Erythroblast (primary cell): Measurements from ENCODE around the gene ZNF366.

Experiments
- DNase-seq, 2 experiments: peaks; one replicate each; lab custom pipeline; 2025; lab: John Stamatoyannopoulos, UW
- GATA1 ChIP-seq: IDR thresholded peaks from 2 replicates; pipeline ENCODE4 v1.6.1; 2011; ENCODE audit warnings: low read depth, mild to moderate bottlenecking, control low read depth, low read length, moderate library complexity
- POLR2A ChIP-seq: IDR thresholded peaks from 2 replicates; pipeline ENCODE4 v1.6.1; 2011; ENCODE audit warnings: mild to moderate bottlenecking, low read length

ZNF366 gene

DNA sequence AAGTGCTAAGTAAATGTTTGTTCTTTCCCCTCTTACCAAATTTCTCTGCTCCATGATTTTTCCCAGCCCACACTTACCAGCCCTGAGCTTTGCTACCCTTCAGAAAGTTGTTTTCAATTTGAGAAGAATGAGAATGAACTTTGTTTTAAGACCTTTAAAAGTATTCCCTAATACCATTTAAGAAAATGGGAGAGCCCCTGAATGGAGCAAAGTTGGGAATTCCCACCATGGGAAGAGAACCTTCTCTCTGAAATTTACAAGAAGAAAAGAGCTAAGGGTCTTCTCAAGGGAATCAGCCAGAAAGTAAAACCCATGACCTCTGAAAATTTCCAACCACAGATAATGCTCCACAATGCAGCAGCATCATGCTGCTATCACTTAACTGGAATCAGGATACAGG lies 17.7 kb downstream of the ZNF366 start:
- TF ChIP-seq POLR2A (no peak), GATA1 (no peak)
- no peak for DNase-seq

DNA sequence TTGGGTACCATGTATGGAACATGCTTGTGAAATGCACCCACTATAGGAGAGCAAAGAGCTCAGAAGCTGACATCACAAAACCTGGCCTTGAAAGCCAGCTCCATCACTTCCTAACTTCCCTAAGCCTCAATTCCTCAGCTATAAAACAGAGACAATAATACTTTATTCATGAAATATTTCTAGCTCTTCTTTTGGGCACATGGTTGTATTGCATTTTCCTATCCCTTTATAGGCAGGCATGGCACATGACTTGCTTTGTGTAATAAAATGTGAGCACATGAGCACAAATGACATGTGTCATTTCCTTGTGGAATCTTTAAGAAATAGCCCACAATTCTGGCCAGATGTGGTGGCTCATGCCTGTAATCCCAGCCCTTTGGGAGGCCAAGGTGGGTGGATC lies 18.5 kb downstream of the ZNF366 start:
- DNase-seq, result no peak
- TF ChIP-seq GATA1, result no peak
- TF ChIP-seq POLR2A, result no peak

DNA sequence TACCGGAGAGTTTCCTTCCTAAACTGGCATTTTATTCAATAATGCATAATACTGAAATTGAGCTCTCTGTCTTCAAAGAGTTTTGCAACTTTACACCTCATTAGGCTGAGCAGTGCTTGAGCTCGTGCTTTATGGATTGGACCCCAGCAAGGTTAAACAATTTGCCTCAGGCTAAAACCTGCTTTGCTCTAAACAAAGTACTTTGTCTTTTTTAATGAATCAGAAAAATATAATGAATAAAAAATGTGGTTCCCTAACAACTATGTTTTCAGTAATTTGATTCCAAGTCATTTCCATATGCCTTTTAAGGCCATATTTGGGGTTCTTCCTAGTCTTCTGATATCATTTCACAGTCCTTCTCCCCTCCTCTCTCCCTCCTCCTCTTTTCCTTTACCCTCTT lies 20.0 kb downstream of the ZNF366 start:
- TF ChIP-seq POLR2A (no peak), GATA1 (no peak)
- no peak for DNase-seq

DNA sequence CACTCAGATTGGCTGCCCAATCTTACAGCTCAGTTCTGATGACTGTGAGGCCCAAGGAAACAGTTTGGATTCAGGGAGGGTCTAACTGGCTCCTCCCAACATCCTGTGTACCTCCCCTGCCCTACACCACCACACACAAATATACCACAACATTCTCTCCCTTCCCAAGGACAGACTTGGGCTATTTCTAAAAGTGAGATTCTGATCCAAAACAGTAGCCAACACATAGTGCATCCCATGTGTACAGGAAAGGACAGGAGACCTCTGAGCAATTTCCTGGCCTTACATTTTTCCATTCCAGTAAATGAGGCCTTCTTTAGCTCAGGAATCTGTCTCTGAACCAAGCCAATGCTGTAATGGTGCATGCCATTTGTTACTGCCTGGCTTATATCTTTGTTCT lies 20.8 kb downstream of the ZNF366 start:
- no peak for TF ChIP-seq GATA1
- TF ChIP-seq POLR2A, result no peak
- no peak for DNase-seq

DNA sequence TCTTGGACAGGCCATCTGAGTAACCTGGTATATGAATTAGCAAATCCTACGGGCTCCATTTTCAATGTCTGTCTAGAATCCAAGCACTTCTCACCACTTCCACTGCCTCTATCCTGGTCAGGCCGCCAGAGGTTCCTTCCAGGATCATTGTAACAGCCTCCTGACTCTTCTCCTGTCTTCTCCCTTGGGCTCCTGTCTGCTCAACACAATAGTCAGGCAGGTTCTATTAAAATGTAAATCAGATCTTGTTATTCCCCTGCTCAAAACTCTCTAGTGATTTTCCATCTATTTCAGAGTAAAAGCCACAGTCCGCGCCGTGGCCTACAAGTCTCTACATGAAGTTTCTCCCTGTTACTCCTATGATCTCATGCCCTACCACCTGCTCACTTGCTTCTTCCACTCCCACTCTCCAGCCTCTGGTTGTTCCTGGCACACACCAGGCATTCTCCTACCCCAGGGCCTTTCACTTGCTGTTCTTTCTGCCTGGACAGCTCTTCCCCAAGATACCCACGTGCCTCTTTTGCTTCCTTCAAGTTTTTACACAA lies 21.7 kb downstream of the ZNF366 start:
- TF ChIP-seq POLR2A (no peak), GATA1 (no peak)
- no peak for DNase-seq

DNA sequence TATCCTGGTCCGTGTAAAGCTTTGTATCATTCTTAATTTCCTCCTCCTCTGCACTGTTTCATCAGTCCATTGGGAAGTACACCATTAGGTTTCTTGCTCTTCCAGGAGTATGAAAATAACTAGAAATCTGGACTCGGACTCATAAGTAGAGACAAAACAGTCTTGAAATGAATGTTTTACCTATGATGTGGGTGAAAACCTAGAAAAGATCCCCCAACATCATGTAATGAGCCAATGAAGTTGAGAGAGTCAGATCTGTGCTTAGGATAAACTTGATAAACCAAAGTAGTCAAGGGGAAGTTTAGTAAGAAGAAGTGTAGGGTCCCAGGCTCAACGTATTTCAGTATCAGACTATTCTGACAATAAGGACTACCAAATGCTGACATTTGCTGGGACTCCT lies 25.2 kb downstream of the ZNF366 start:
- DNase-seq, result no peak
- TF ChIP-seq GATA1 (no peak), POLR2A (no peak)

DNA sequence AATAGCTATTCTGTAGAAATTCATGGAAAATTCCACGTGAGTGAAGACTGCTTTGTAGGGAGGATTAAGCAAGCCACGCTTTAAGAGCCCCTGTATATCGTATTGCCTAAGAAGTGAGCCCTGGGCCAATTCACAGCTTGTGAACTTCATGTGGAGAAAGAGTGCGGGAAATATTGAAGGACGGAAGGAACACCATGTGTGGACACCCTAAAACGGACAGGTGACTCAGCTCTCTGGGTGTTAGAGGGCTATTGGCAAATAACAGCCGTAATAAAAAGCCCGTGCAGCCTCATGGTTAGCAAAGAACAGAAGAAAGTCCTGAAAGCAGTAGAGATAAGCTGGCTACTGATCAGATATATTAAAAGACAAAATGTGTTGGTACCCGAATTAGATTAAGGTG lies 26.4 kb downstream of the ZNF366 start:
- TF ChIP-seq POLR2A (no peak), GATA1 (no peak)
- no peak for DNase-seq

DNA sequence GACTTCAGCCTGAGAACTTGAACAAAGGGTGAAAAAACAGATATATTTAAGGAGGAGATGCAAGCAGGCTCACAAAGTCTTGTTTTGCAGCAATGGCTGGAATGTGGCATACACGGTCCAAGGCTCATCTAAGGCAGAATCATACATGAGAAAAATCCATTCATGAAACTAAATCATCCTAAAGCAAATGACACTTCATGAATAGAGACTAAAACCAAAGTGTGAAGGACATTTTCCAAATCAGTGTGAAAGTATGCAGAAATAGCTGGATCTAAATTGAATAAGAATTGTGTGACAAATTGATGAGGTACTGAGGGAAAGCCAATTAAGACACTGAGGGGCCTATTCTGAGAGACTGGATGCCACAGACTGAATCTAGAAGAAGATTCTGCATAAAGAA lies 27.3 kb downstream of the ZNF366 start:
- no peak for DNase-seq
- no peak for TF ChIP-seq GATA1
- no peak for TF ChIP-seq POLR2A

DNA sequence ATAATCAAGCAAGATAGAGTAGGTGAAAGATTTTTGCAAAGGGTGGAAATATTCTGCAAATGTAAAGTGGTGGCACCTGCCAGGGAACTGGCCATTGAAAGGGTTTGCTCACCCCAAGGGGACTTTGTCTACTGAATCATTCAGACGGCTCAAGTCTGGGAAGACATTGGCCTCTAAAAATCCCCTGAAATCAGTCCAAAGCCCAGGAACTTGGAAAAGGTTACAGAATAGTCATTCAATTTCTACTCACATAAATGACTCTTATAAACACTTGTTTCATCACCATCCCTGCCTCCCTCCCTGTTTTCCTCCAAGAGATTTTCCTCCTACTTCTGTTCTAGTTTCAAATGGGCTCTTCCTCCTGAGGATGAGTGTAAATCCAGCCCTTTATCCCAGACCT lies 28.5 kb downstream of the ZNF366 start:
- TF ChIP-seq GATA1, result no peak
- TF ChIP-seq POLR2A, result no peak
- no peak for DNase-seq

DNA sequence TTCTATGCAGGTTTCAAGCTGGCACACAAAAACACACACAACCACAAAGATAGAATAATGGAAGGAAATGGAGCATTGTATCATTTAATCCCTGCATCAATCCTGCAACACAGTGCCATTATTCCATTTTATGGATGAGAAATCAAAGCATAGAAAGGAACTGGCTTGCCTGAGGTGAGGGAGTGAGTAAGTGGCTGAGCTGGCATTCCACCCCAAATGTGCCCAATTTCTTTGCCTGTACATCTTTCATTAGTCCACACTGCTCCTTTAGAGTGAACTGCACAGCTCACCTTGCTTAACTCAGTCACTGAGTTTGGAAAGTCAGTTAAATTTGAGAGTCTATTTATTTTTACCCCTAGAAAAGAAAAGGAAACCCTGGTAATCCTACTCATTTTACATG lies 28.9 kb downstream of the ZNF366 start:
- no peak for TF ChIP-seq GATA1
- TF ChIP-seq POLR2A, result no peak
- no peak for DNase-seq

DNA sequence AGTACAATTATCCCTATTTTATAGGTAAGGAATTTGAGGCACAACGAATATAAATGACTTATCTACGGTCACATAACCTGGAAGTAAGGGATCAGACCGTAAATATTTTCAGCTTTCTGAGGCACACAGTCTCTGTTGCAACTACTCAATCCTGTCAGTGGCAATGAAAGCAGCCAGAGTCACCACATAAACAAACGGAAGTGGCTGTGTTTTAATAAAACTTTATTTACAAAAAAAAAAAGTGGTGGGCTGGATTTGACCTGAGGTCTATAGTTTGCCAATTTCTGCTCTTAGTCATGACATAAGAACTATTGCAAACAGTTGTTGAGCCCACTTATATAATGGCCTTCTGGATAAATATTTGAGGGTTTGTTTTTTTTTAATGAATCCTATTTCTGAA lies 29.6 kb downstream of the ZNF366 start:
- TF ChIP-seq POLR2A, result no peak
- TF ChIP-seq GATA1, result no peak
- DNase-seq, result no peak

DNA sequence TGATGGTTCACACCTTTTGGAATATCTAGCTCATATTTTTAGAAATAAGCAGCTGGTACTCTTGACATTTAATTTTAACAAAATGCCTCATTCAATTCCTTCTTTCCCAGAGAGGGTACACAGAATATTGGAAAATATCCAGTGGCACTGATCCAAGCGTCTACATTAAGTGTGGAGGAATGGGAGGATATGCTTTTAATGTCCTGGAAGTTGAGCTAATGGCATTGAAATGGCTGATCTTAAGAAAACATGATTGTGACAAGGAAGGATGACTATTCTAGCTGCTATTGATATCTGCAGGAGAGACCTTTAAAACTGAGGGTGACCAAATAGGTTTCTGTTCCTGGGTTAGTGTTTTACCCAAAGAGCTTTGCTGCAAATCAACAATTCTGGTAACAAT lies 30.0 kb downstream of the ZNF366 start:
- no peak for TF ChIP-seq POLR2A
- TF ChIP-seq GATA1, result no peak

DNA sequence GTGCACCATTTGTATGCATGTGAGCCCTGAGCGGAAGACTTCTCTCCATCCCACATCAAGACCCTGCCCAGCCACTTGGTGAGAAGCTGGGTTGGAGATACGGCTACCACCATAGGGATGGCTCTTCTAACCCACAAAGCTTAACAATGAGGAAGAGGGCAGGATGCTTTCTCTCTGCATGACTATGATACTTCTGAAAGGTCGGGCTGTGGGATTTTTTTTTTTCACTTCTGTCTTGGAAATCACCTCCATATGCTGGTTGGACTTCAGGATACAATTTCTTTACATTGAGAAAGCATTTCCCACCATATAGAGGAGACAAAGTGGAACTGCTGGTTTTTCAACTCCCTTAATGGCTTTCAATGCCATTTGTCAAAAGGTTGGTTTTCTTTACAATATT lies 30.5 kb downstream of the ZNF366 start:
- TF ChIP-seq GATA1 (no peak), POLR2A (no peak)
- no peak for DNase-seq

More for the DNA sequence above, 30.0 kb downstream of the ZNF366 start:
- no peak for DNase-seq

DNA sequence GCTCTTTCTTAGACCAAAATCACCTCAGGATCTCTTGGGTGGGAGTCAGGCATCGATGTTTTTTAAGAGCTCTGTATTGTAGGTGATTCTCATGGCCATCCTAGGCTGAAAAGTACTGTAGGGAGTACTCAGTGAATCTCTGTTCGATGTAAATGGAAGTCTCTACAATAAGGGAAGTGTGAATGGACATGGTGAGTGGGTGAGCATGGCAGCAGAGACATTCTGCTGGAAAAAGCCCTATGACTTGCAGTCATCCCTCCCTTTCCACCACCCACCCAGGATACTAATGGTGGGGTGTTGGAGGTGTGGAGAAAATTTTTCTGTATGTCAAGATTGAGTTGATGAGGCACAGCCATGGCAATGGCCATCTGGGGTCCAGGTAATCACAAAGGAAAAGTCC lies 30.9 kb downstream of the ZNF366 start:
- no peak for DNase-seq
- TF ChIP-seq GATA1 (no peak), POLR2A (no peak)

DNA sequence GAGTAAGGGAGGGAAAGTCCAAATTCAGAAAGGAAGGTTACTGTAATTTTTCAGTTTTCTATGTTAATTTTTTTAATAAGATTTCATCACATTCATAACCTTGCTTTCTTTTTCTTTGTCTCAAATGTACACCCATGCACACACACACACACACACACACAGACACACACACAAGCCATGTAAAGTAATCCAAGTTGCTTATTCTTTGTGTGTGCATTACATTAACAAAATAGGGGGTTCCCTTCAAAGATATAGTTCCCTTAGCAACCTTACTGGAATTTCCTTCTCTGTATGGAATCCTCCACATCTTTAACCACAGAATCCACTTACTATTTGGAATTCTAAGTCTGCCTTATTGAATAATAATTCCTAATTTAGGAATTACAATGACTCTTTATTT lies 32.7 kb downstream of the ZNF366 start:
- TF ChIP-seq GATA1, result no peak
- no peak for TF ChIP-seq POLR2A
- DNase-seq, result no peak

DNA sequence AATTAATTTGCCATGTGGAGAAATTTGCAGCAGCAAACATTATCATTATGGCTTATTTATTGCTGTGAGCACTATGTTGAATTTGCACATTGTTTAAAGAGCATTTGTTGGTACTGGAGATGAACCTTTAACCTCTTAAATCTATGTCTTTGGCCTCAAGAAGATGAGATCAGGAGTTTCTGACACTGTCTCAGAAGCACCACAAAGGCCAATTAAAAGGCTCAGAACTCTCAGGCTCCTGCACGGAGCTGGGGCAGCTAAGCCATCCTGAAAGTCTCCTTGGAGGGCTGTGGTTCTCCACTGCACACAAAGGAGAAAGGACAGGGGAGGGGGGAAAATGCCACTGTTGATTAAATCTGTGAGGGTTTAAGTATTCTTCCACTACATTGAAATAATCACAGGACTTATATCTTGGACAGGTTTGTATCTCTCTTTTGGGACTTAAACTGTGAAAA lies 33.1 kb downstream of the ZNF366 start:
- DNase-seq, result no peak
- TF ChIP-seq POLR2A (no peak), GATA1 (no peak)
